ENCODE measurements around the gene IFT25. TPM values are rescaled to one million over a fixed set of nuclear protein-coding genes. Genes with fewer than 3 reads are reported as not detected.
A peak's percentile ranks its signal among the peaks of the same experiment; 100 is the strongest.

Gene IFT25
- total and polyA plus RNA-seq, 2 experiments from 2014 or later = 21.6 to 57.9 TPM

- Histone ChIP-seq H3K36me3 (peaks cover 62% of the 10 kb centered on the region), H3K9me3 (ENCODE audit: low read depth) (no peaks in the 10 kb centered on the region), H3K4me3 (no peak overlapping the region), H3K4me1 (ENCODE audit: low read depth) (no peaks in the 10 kb centered on the region), H3K27ac (no peak overlapping the region), H3K27me3 (no peaks in the 10 kb centered on the region)
- no peak for TF ChIP-seq CTCF (IDR thresholded peaks at IDR 0.05; ENCODE audit: low read depth, low read length)
- no peak for DNase-seq (ENCODE audit: low read depth in 1 of 2, low spot score in 1 of 2)
Measured at GRCh38 chr1:53963460-53963859, 18.0 kb upstream of the IFT25 start.

GRCh38 chr1:53962395-53962794 lies 16.9 kb upstream of the IFT25 start:
- no peak overlapping the region for H3K27ac ChIP-seq
- no peak for TF ChIP-seq CTCF (IDR thresholded peaks at IDR 0.05; ENCODE audit: low read depth, low read length)
- peaks cover 3% of the 10 kb centered on the region for H3K4me1 ChIP-seq (ENCODE audit: low read depth)
- H3K4me3 ChIP-seq = no peak overlapping the region
- no peaks in the 10 kb centered on the region for H3K27me3 ChIP-seq
- no peaks in the 10 kb centered on the region for H3K9me3 ChIP-seq (ENCODE audit: low read depth)
- no peak for DNase-seq (ENCODE audit: low read depth in 1 of 2, low spot score in 1 of 2)
- peaks cover 52% of the 10 kb centered on the region for H3K36me3 ChIP-seq

GRCh38 chr1:53959664-53960250 lies 14.3 kb upstream of the IFT25 start:
- peak in 1 of 2 donors; percentile 46 for DNase-seq (ENCODE audit: low read depth in 1 of 2, low spot score in 1 of 2)
- Histone ChIP-seq H3K27ac (no peak overlapping the region), H3K36me3 (peaks cover 34% of the 10 kb centered on the region), H3K4me3 (no peak overlapping the region), H3K4me1 (ENCODE audit: low read depth) (peaks cover 11% of the 10 kb centered on the region), H3K27me3 (no peaks in the 10 kb centered on the region), H3K9me3 (ENCODE audit: low read depth) (no peaks in the 10 kb centered on the region)
- TF ChIP-seq CTCF (IDR thresholded peaks at IDR 0.05; ENCODE audit: low read depth, low read length) = peak; percentile 49

- no peak for TF ChIP-seq CTCF (IDR thresholded peaks at IDR 0.05; ENCODE audit: low read depth, low read length)
- H3K9me3 ChIP-seq (ENCODE audit: low read depth) = no peaks in the 10 kb centered on the region
- DNase-seq (ENCODE audit: low read depth in 1 of 2, low spot score in 1 of 2) = no peak
- peaks cover 45% of the 10 kb centered on the region for H3K36me3 ChIP-seq
- H3K27ac ChIP-seq = peak overlapping the region; percentile 75
- H3K4me3 ChIP-seq = no peak overlapping the region
- no peaks in the 10 kb centered on the region for H3K27me3 ChIP-seq
- peaks cover 11% of the 10 kb centered on the region for H3K4me1 ChIP-seq (ENCODE audit: low read depth)
Measured at GRCh38 chr1:53957194-53957818, 11.8 kb upstream of the IFT25 start.

- no peaks in the 10 kb centered on the region for H3K27me3 ChIP-seq
- peak in 1 of 2 donors; percentile 21 for DNase-seq (ENCODE audit: low read depth in 1 of 2, low spot score in 1 of 2)
- peaks cover 43% of the 10 kb centered on the region for H3K36me3 ChIP-seq
- H3K4me3 ChIP-seq = no peak overlapping the region
- peak overlapping the region; percentile 75 for H3K27ac ChIP-seq
- H3K4me1 ChIP-seq (ENCODE audit: low read depth) = peaks cover 11% of the 10 kb centered on the region
- H3K9me3 ChIP-seq (ENCODE audit: low read depth) = no peaks in the 10 kb centered on the region
- TF ChIP-seq CTCF (IDR thresholded peaks at IDR 0.05; ENCODE audit: low read depth, low read length) = no peak
Measured at GRCh38 chr1:53956308-53957168, 11.0 kb upstream of the IFT25 start.

All from cardiac muscle cell (in vitro differentiated cells and primary cell).